Mesendoderm (in vitro differentiated cells): ENCODE results near the gene ZBED4.

ENCODE experiments used
- DNase-seq: peaks from one replicate; pipeline ENCODE4 v3.0.0; 2013
- H2AK5ac ChIP-seq: 2 replicates; pipeline ENCODE4 v1.6.1; 2013; ENCODE audit warnings: low read length, inconsistent platforms
- H2BK120ac ChIP-seq: 2 replicates; pipeline ENCODE4 v1.6.1; 2013; ENCODE audit warnings: low read depth, mild to moderate bottlenecking, low read length, moderate library complexity, mixed read lengths
- H2BK15ac ChIP-seq: replicated peaks from 2 replicates; pipeline ENCODE4 v1.6.1; 2013; ENCODE audit warnings: low read depth, mild to moderate bottlenecking, moderate library complexity
- H2BK5ac ChIP-seq: 2 replicates; pipeline ENCODE4 v1.6.1; 2013; ENCODE audit warnings: low read length, inconsistent platforms
- H3K18ac ChIP-seq: 2 replicates; pipeline ENCODE4 v1.6.1; 2013; ENCODE audit warnings: mild to moderate bottlenecking, low read length, mixed read lengths
- H3K23ac ChIP-seq: one replicate; pipeline ENCODE4 v1.6.1; 2013; ENCODE audit warnings: low read length
- H3K27ac ChIP-seq: 2 replicates; pipeline ENCODE4 v1.5.1; 2013; ENCODE audit warnings: low read depth, mild to moderate bottlenecking, inconsistent platforms, low read length, moderate library complexity
- H3K27me3 ChIP-seq: 2 replicates; pipeline ENCODE4 v1.6.1; 2013; ENCODE audit warnings: low read length, control low read depth, mild to moderate bottlenecking, inconsistent platforms; ENCODE audit not compliant: insufficient read depth, poor library complexity
- H3K36me3 ChIP-seq: 2 replicates; pipeline ENCODE4 v1.6.1; 2013; ENCODE audit warnings: low read length, inconsistent platforms; ENCODE audit not compliant: control insufficient read depth, insufficient read depth
- H3K4ac ChIP-seq: one replicate; pipeline ENCODE4 v1.6.1; 2013; ENCODE audit warnings: low read depth, mild to moderate bottlenecking, low read length, moderate library complexity
- H3K4me1 ChIP-seq: 2 replicates; pipeline ENCODE4 v1.6.1; 2013; ENCODE audit warnings: low read depth, low read length, inconsistent platforms; ENCODE audit not compliant: control insufficient read depth
- H3K4me2 ChIP-seq: 2 replicates; pipeline ENCODE4 v1.6.1; 2013; ENCODE audit warnings: low read length
- H3K4me3 ChIP-seq: 2 replicates; pipeline ENCODE4 v1.5.1; 2013; ENCODE audit warnings: mild to moderate bottlenecking, low read length
- H3K56ac ChIP-seq: one replicate; pipeline ENCODE4 v1.6.1; 2013; ENCODE audit warnings: low read length
- H3K79me1 ChIP-seq: 2 replicates; pipeline ENCODE4 v1.6.1; 2013; ENCODE audit warnings: low read length, inconsistent platforms
- H3K79me2 ChIP-seq: 2 replicates; pipeline ENCODE4 v1.6.1; 2013; ENCODE audit warnings: mild to moderate bottlenecking, low read length; ENCODE audit not compliant: control insufficient read depth, insufficient read depth
- H3K9ac ChIP-seq: 2 replicates; pipeline ENCODE4 v1.6.1; 2013; ENCODE audit warnings: low read length, inconsistent platforms
- H4K5ac ChIP-seq: one replicate; pipeline ENCODE4 v1.6.1; 2013; ENCODE audit warnings: low read length
- H4K8ac ChIP-seq: one replicate; pipeline ENCODE4 v1.6.1; 2013; ENCODE audit warnings: low read depth, mild to moderate bottlenecking, control low read depth, low read length, moderate library complexity
- WGBS: extraction: QIAGEN DNeasy Blood & Tissue Kit; methylation state at CpG from one replicate; pipeline ENCODE4 v1.1.7; 2013; ENCODE audit warnings: low lambda C conversion rate, missing lambda C conversion rate; ENCODE audit not compliant: insufficient coverage; ENCODE audit errors: extremely low coverage; 5-methylcytosine and 5-hydroxymethylcytosine counted together

Gene ZBED4

GRCh38 chr22:49863931-49864330, 10.3 kb downstream of the ZBED4 start:
- H3K4me1 ChIP-seq = no peaks in the 10 kb centered on the region
- no peak overlapping the region for H3K18ac ChIP-seq
- H3K4me2 ChIP-seq = no peak overlapping the region
- H3K79me1 ChIP-seq = peaks cover 31% of the 10 kb centered on the region
- no peak overlapping the region for H4K8ac ChIP-seq
- no peaks in the 10 kb centered on the region for H3K27me3 ChIP-seq
- no peak overlapping the region for H3K4me3 ChIP-seq
- no peak overlapping the region for H2BK120ac ChIP-seq
- H2AK5ac ChIP-seq = no peak overlapping the region
- H3K23ac ChIP-seq = no peak overlapping the region
- peaks cover 54% of the 10 kb centered on the region for H3K79me2 ChIP-seq
- no peak overlapping the region for H3K27ac ChIP-seq
- no peak overlapping the region for H2BK15ac ChIP-seq
- no CpG with 5 or more reads among the region's 7 CpGs for WGBS
- H4K5ac ChIP-seq = no peak overlapping the region
- H3K4ac ChIP-seq = no peak overlapping the region
- H2BK5ac ChIP-seq = no peak overlapping the region
- no peak overlapping the region for H3K56ac ChIP-seq
- no peak overlapping the region for H3K9ac ChIP-seq
- H3K36me3 ChIP-seq = peaks cover 2% of the 10 kb centered on the region
- no peak for DNase-seq

GRCh38 chr22:49865156-49865555, 11.5 kb downstream of the ZBED4 start:
- no peak overlapping the region for H3K56ac ChIP-seq
- H3K23ac ChIP-seq = no peak overlapping the region
- no peak for DNase-seq
- no peak overlapping the region for H3K18ac ChIP-seq
- H3K4ac ChIP-seq = no peak overlapping the region
- H3K4me2 ChIP-seq = no peak overlapping the region
- H3K4me3 ChIP-seq = no peak overlapping the region
- no peak overlapping the region for H4K5ac ChIP-seq
- H3K79me1 ChIP-seq = peaks cover 38% of the 10 kb centered on the region
- no peak overlapping the region for H2BK15ac ChIP-seq
- peaks cover 2% of the 10 kb centered on the region for H3K36me3 ChIP-seq
- no peaks in the 10 kb centered on the region for H3K4me1 ChIP-seq
- no peak overlapping the region for H2BK5ac ChIP-seq
- no peak overlapping the region for H4K8ac ChIP-seq
- H2AK5ac ChIP-seq = no peak overlapping the region
- H3K79me2 ChIP-seq = peaks cover 60% of the 10 kb centered on the region
- H3K27ac ChIP-seq = no peak overlapping the region
- no peaks in the 10 kb centered on the region for H3K27me3 ChIP-seq
- no peak overlapping the region for H2BK120ac ChIP-seq
- H3K9ac ChIP-seq = no peak overlapping the region
- no CpG with 5 or more reads among the region's 17 CpGs for WGBS

- H3K56ac ChIP-seq = no peak overlapping the region
- no peaks in the 10 kb centered on the region for H3K27me3 ChIP-seq
- H4K5ac ChIP-seq = no peak overlapping the region
- H2AK5ac ChIP-seq = no peak overlapping the region
- H3K23ac ChIP-seq = no peak overlapping the region
- H3K79me2 ChIP-seq = peaks cover 62% of the 10 kb centered on the region
- no peak overlapping the region for H2BK15ac ChIP-seq
- DNase-seq = no peak
- H3K79me1 ChIP-seq = peaks cover 41% of the 10 kb centered on the region
- H3K4me3 ChIP-seq = no peak overlapping the region
- WGBS = no CpG with 5 or more reads among the region's 2 CpGs
- H3K18ac ChIP-seq = no peak overlapping the region
- no peak overlapping the region for H3K4ac ChIP-seq
- peaks cover 2% of the 10 kb centered on the region for H3K36me3 ChIP-seq
- no peaks in the 10 kb centered on the region for H3K4me1 ChIP-seq
- H2BK120ac ChIP-seq = no peak overlapping the region
- no peak overlapping the region for H3K9ac ChIP-seq
- no peak overlapping the region for H3K27ac ChIP-seq
- H3K4me2 ChIP-seq = no peak overlapping the region
- no peak overlapping the region for H2BK5ac ChIP-seq
- no peak overlapping the region for H4K8ac ChIP-seq
These were observed 12.5 kb downstream of the ZBED4 start for GRCh38 chr22:49866134-49866533.

- H2BK15ac ChIP-seq = no peak overlapping the region
- H3K27ac ChIP-seq = no peak overlapping the region
- H3K56ac ChIP-seq = no peak overlapping the region
- H3K4ac ChIP-seq = no peak overlapping the region
- no peak overlapping the region for H2BK5ac ChIP-seq
- H3K23ac ChIP-seq = no peak overlapping the region
- H3K18ac ChIP-seq = no peak overlapping the region
- DNase-seq = no peak
- no peak overlapping the region for H3K9ac ChIP-seq
- no peak overlapping the region for H4K8ac ChIP-seq
- no peak overlapping the region for H3K4me2 ChIP-seq
- H2BK120ac ChIP-seq = no peak overlapping the region
- peaks cover 2% of the 10 kb centered on the region for H3K36me3 ChIP-seq
- H3K79me2 ChIP-seq = peaks cover 57% of the 10 kb centered on the region
- no peak overlapping the region for H4K5ac ChIP-seq
- no CpG with 5 or more reads among the region's 8 CpGs for WGBS
- H3K4me1 ChIP-seq = no peaks in the 10 kb centered on the region
- H2AK5ac ChIP-seq = no peak overlapping the region
- H3K79me1 ChIP-seq = peaks cover 40% of the 10 kb centered on the region
- no peaks in the 10 kb centered on the region for H3K27me3 ChIP-seq
- H3K4me3 ChIP-seq = no peak overlapping the region
These were observed 13.0 kb downstream of the ZBED4 start for GRCh38 chr22:49866646-49867045.

GRCh38 chr22:49867303-49868265, 13.9 kb downstream of the ZBED4 start:
- H4K8ac ChIP-seq = no peak overlapping the region
- H3K4me2 ChIP-seq = no peak overlapping the region
- H3K79me2 ChIP-seq = peaks cover 51% of the 10 kb centered on the region
- no peak overlapping the region for H3K56ac ChIP-seq
- no peak for DNase-seq
- no CpG with 5 or more reads among the region's 18 CpGs for WGBS
- no peak overlapping the region for H3K9ac ChIP-seq
- H3K4me1 ChIP-seq = no peaks in the 10 kb centered on the region
- peaks cover 2% of the 10 kb centered on the region for H3K36me3 ChIP-seq
- H2BK120ac ChIP-seq = no peak overlapping the region
- H3K18ac ChIP-seq = no peak overlapping the region
- H3K79me1 ChIP-seq = peaks cover 36% of the 10 kb centered on the region
- no peak overlapping the region for H3K23ac ChIP-seq
- no peak overlapping the region for H3K27ac ChIP-seq
- no peak overlapping the region for H4K5ac ChIP-seq
- H2BK5ac ChIP-seq = no peak overlapping the region
- no peak overlapping the region for H3K4me3 ChIP-seq
- H2AK5ac ChIP-seq = no peak overlapping the region
- H3K27me3 ChIP-seq = no peaks in the 10 kb centered on the region
- H3K4ac ChIP-seq = no peak overlapping the region
- no peak overlapping the region for H2BK15ac ChIP-seq
